Measurements from ENCODE around the gene CCT2. TPM values are rescaled to one million over a fixed set of nuclear protein-coding genes. Genes with fewer than 3 reads are reported as not detected.

CCT2 gene
- total and polyA plus RNA-seq, 2 of the 4 experiments (the other 2 are of a cell fraction) = 194 to 651 TPM

DNA sequence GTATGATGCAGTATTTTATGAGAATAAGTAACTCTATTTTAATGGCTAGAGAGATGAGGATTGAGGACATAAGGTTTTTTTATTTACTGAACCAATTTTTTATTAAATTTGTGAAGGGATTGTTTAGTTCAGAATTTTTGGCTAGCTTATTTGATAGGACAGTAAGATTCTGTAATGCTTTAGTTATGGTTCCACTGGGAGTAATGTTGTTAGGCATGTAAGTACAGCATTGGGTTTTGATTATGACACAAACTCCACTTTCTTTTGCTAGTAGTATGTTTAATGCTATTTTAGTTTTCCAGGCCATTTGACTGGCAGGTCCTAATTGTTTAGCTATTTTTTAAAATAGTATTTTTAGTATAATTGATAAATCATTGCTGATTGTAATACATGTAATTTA, 59.3 kb downstream of the CCT2 start:
- no peak overlapping the region for H4K5ac ChIP-seq (ENCODE audit: low read depth, low read length)
- CTCF ChIA-PET = interaction anchor here (1.0 kb wide), 1 partner anchor 13 kb away, joined by 3 read pairs; no protein-coding TSS in a partner anchor

More for the DNA sequence above, 59.3 kb downstream of the CCT2 start:
- Histone ChIP-seq H3K4ac (ENCODE audit: low read depth, low read length) (no peak overlapping the region), H2BK15ac (ENCODE audit: low read depth, low read length) (no peak overlapping the region), H3K27ac (ENCODE audit: insufficient read depth, low read length) (no peak overlapping the region), H3K27me3 (ENCODE audit: control insufficient read depth, insufficient read depth, low read length) (no peaks in the 10 kb centered on the region), H3K36me3 (ENCODE audit: control insufficient read depth, insufficient read depth, low read length) (no peaks in the 10 kb centered on the region), H3K56ac (ENCODE audit: extremely low read depth, insufficient read depth, low read length) (no peak overlapping the region), H3K9me3 (ENCODE audit: control insufficient read depth, insufficient read depth, low read length) (no peaks in the 10 kb centered on the region), H2AFZ (replicated peaks; ENCODE audit: low read length, poor library complexity) (no peak overlapping the region), H2AK5ac (ENCODE audit: low read depth, low read length) (no peak overlapping the region), H3K23ac (ENCODE audit: low read depth, low read length) (no peak overlapping the region), H3K4me3 (ENCODE audit: insufficient read depth, low read depth, low read length) (no peak overlapping the region), H3K4me1 (ENCODE audit: control insufficient read depth, insufficient read depth, low read length) (no peaks in the 10 kb centered on the region; the same call in 1 of the 2 replicates), H3K9ac (ENCODE audit: low read depth, low read length) (no peak overlapping the region), H3K4me2 (ENCODE audit: low read depth, low read length) (no peak overlapping the region), H2AK9ac (replicated peaks; ENCODE audit: low read depth, low read length, poor library complexity) (no peak overlapping the region), H2BK120ac (ENCODE audit: low read depth, low read length) (no peak overlapping the region), H3K79me1 (ENCODE audit: low read depth in 1 of 2, low read length in 2 of 2) (no peaks in the 10 kb centered on the region), H4K20me1 (ENCODE audit: insufficient read depth, low read length) (no peaks in the 10 kb centered on the region), H2BK5ac (ENCODE audit: low read depth, low read length, poor library complexity, severe bottlenecking) (no peak overlapping the region), H3K9me1 (ENCODE audit: insufficient read depth, low read length) (no peaks in the 10 kb centered on the region), H4K8ac (ENCODE audit: low read depth in 2 of 2, low read length in 2 of 2) (no peak overlapping the region), H2BK20ac (ENCODE audit: low read depth, low read length) (no peak overlapping the region), H3K18ac (ENCODE audit: low read depth, low read length) (no peak overlapping the region), H3K14ac (replicated peaks; ENCODE audit: low read depth, low read length) (no peak overlapping the region), H4K91ac (ENCODE audit: insufficient read depth, low read depth, low read length) (no peak overlapping the region)
- intact Hi-C loops (cut with micrococcal nuclease) (no loop called here), in situ Hi-C loops (cut with MboI; ENCODE audit: low sequenced_read_pairs) (no loop called here), dilution Hi-C loops (cut with HindIII; ENCODE audit: low sequenced_read_pairs, unreplicated experiment) (no loop called here)
- ATAC-seq (ENCODE audit: low read depth) = no peak
- DNase-seq = no peak
- BruUV-seq (replicated peaks) = no TSS peak
- POLR2A ChIA-PET (ENCODE audit: unreplicated experiment) = interaction anchor here (0.6 kb wide), 1 partner anchor 26 kb away, joined by 3 read pairs; no protein-coding TSS in a partner anchor
- TF ChIP-seq SMC3 (IDR thresholded peaks at IDR 0.05; ENCODE audit: low read depth, low read length) (no peak), RAD21 (IDR thresholded peaks at IDR 0.05; ENCODE audit: low read length) (no peak), CEBPB (IDR thresholded peaks at IDR 0.05; ENCODE audit: low read depth, low read length) (no peak), USF2 (IDR thresholded peaks at IDR 0.05; ENCODE audit: low read depth, low read length) (no peak), FOS (IDR thresholded peaks at IDR 0.05; ENCODE audit: low read depth, low read length) (no peak), MXI1 (IDR thresholded peaks at IDR 0.05; ENCODE audit: borderline replicate concordance, low read depth, low read length) (no peak), BHLHE40 (IDR thresholded peaks at IDR 0.05; ENCODE audit: low read depth, low read length) (no peak), MAFK (IDR thresholded peaks at IDR 0.05; ENCODE audit: low read depth, low read length) (no peak), NFE2L2 (IDR thresholded peaks at IDR 0.05; ENCODE audit: low read depth, low read length) (no peak), POLR2A (IDR thresholded peaks at IDR 0.05; ENCODE audit: low read depth, low read length) (no peak)
- TF ChIP-seq, protein P1, sequence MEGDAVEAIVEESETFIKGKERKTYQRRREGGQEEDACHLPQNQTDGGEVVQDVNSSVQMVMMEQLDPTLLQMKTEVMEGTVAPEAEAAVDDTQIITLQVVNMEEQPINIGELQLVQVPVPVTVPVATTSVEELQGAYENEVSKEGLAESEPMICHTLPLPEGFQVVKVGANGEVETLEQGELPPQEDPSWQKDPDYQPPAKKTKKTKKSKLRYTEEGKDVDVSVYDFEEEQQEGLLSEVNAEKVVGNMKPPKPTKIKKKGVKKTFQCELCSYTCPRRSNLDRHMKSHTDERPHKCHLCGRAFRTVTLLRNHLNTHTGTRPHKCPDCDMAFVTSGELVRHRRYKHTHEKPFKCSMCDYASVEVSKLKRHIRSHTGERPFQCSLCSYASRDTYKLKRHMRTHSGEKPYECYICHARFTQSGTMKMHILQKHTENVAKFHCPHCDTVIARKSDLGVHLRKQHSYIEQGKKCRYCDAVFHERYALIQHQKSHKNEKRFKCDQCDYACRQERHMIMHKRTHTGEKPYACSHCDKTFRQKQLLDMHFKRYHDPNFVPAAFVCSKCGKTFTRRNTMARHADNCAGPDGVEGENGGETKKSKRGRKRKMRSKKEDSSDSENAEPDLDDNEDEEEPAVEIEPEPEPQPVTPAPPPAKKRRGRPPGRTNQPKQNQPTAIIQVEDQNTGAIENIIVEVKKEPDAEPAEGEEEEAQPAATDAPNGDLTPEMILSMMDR (conservative IDR thresholded peaks at IDR 0.05; ENCODE audit: low read depth, low read length) = no peak
